H1 (cell line): ENCODE measurements around the gene TMEM243. TPM values are rescaled to one million over a fixed set of nuclear protein-coding genes. Genes with fewer than 3 reads are reported as not detected.
A peak's percentile ranks its signal among the peaks of the same experiment; 100 is the strongest.

Experiments
- CTCF ChIA-PET: fragments of 300-600 bp; sonication (Branson Sonifier 250); formaldehyde crosslinking; loops from one replicate; lab custom pipeline; 2021; ENCODE audit not compliant: partially characterized antibody; lab: Charles Lee
- POLR2A ChIA-PET: fragments of 300-600 bp; sonication (Branson Sonifier 250); formaldehyde crosslinking; loops from one replicate; lab custom pipeline; 2021; ENCODE audit warnings: inconsistent platforms; ENCODE audit not compliant: partially characterized antibody; lab: Charles Lee
- DNase-seq, 2 experiments: peaks; one replicate each; pipeline versions ENCODE4 v3.0.0 to v3.0.0-alpha.2; 2010 to 2022; ENCODE audit warnings: low spot score in 2 of 2, low read depth in 1 of 2, mixed read lengths in 1 of 2
- FAIRE-seq: peaks from 2 replicates; lab custom pipeline; 2011; peaks lifted over from hg19 to GRCh38; lab: Jason Lieb, UNC
- H2AFZ ChIP-seq: 2 replicates; pipeline ENCODE4 v1.8.1; 2012; ENCODE audit warnings: low read length, inconsistent platforms
- H2AK5ac ChIP-seq: 2 replicates; pipeline ENCODE4 v1.6.1; 2013; ENCODE audit warnings: low read depth, low read length
- H2BK120ac ChIP-seq: replicated peaks from 2 replicates; pipeline ENCODE3; 2013; ENCODE audit warnings: low read depth, low read length, inconsistent platforms
- H2BK12ac ChIP-seq: 2 replicates; pipeline ENCODE4 v1.6.1; 2013; ENCODE audit warnings: low read depth, low read length
- H2BK15ac ChIP-seq: 2 replicates; pipeline ENCODE4 v1.6.1; 2013; ENCODE audit warnings: low read length
- H2BK20ac ChIP-seq: 2 replicates; pipeline ENCODE4 v1.6.1; 2013; ENCODE audit warnings: low read length
- H2BK5ac ChIP-seq: 2 replicates; pipeline ENCODE4 v1.6.1; 2013; ENCODE audit warnings: low read depth, low read length
- H3K14ac ChIP-seq: 2 replicates; pipeline ENCODE4 v1.6.1; 2013; ENCODE audit warnings: inconsistent platforms; ENCODE audit not compliant: insufficient read length
- H3K18ac ChIP-seq: 2 replicates; pipeline ENCODE4 v1.6.1; 2013; ENCODE audit warnings: low read length; ENCODE audit errors: extremely low read depth
- H3K23ac ChIP-seq: 2 replicates; pipeline ENCODE4 v1.6.1; 2013; ENCODE audit warnings: inconsistent platforms; ENCODE audit not compliant: insufficient read length
- H3K23me2 ChIP-seq: 2 replicates; pipeline ENCODE4 v1.6.1; 2013; ENCODE audit warnings: low read depth, low read length
- H3K27ac ChIP-seq: 2 replicates; pipeline ENCODE4 v1.6.1; 2011; ENCODE audit warnings: low read depth, low read length, inconsistent platforms
- H3K27me3 ChIP-seq, 4 experiments: replicated peaks in 1 of 4; 1 replicate in 1 of 4; 2 replicates in 3 of 4; pipeline versions ENCODE4 v1.6.1 to v1.8.1; 2011 to 2013; ENCODE audit warnings: low read length in 3 of 4, mild to moderate bottlenecking in 3 of 4, inconsistent platforms in 2 of 4, mixed read lengths in 2 of 4, moderate library complexity in 1 of 4; ENCODE audit not compliant: control insufficient read depth in 3 of 4, insufficient read depth in 3 of 4; ENCODE audit errors: extremely low read depth in 1 of 4
- H3K36me3 ChIP-seq, 4 experiments: 2 replicates each; pipeline versions ENCODE4 v1.6.1 to v1.8.1; 2011 to 2013; ENCODE audit warnings: mild to moderate bottlenecking in 4 of 4, low read length in 3 of 4, moderate library complexity in 2 of 4, control low read depth in 1 of 4, inconsistent platforms in 1 of 4; ENCODE audit not compliant: insufficient read depth in 4 of 4, control insufficient read depth in 2 of 4
- H3K4ac ChIP-seq: replicated peaks from 2 replicates; pipeline ENCODE3; 2013; ENCODE audit warnings: low read length, low read depth, mixed read lengths, inconsistent platforms; ENCODE audit not compliant: insufficient read length
- H3K4me1 ChIP-seq, 4 experiments: replicated peaks in 1 of 4; 1 replicate in 1 of 4; 2 replicates in 3 of 4; pipeline versions ENCODE4 v1.6.1 to v1.8.1; 2011 to 2013; ENCODE audit warnings: low read length in 3 of 4, inconsistent platforms in 2 of 4, mixed read lengths in 1 of 4; ENCODE audit not compliant: insufficient read depth in 4 of 4, control insufficient read depth in 3 of 4
- H3K4me2 ChIP-seq, 2 experiments: 2 replicates each; pipeline versions ENCODE4 v1.6.1 to v1.8.1; 2011 to 2013; ENCODE audit warnings: low read depth in 2 of 2, low read length in 2 of 2, control low read depth in 1 of 2, inconsistent platforms in 1 of 2, mild to moderate bottlenecking in 1 of 2; ENCODE audit not compliant: insufficient read depth in 1 of 2
- H3K4me3 ChIP-seq, 4 experiments: fragments of 200-600, 300-600 bp in 1 of 4; sonication (generic), shearing (Covaris generic), sonication (Bioruptor Twin) in 1 of 4; 2 replicates each; pipeline versions ENCODE4 v1.5.1 to v1.8.1; 2011 to 2016; ENCODE audit warnings: low read length in 4 of 4, low read depth in 3 of 4, control low read depth in 2 of 4, inconsistent platforms in 2 of 4, mild to moderate bottlenecking in 2 of 4, mixed read lengths in 1 of 4, moderate library complexity in 1 of 4; ENCODE audit not compliant: insufficient read depth in 2 of 4; ENCODE audit errors: extremely low read depth in 1 of 4
- H3K56ac ChIP-seq: replicated peaks from 2 replicates; pipeline ENCODE3; 2013; ENCODE audit warnings: low read depth, mild to moderate bottlenecking, mixed read lengths, low read length, inconsistent platforms; ENCODE audit not compliant: insufficient read length
- H3K79me1 ChIP-seq: 2 replicates; pipeline ENCODE4 v1.6.1; 2013; ENCODE audit warnings: low read depth, low read length, control low read depth
- H3K79me2 ChIP-seq, 2 experiments: 2 replicates each; pipeline versions ENCODE4 v1.6.1 to v1.8.1; 2012 to 2013; ENCODE audit warnings: low read length in 2 of 2, mild to moderate bottlenecking in 2 of 2, inconsistent platforms in 1 of 2; ENCODE audit not compliant: insufficient read depth in 2 of 2, control insufficient read depth in 1 of 2
- H3K9ac ChIP-seq, 4 experiments: replicated peaks in 1 of 4; 1 replicate in 1 of 4; 2 replicates in 3 of 4; pipeline versions ENCODE4 v1.6.1 to v1.8.1; 2011 to 2013; ENCODE audit warnings: low read depth in 3 of 4, low read length in 3 of 4, control low read depth in 2 of 4, mild to moderate bottlenecking in 2 of 4, moderate library complexity in 2 of 4, inconsistent platforms in 1 of 4; ENCODE audit errors: extremely low read depth in 1 of 4
- H3K9me3 ChIP-seq, 2 experiments: 2 replicates each; pipeline versions ENCODE4 v1.6.1 to v1.8.1; 2012 to 2013; ENCODE audit warnings: mild to moderate bottlenecking in 2 of 2, moderate library complexity in 2 of 2, control low read depth in 1 of 2, inconsistent platforms in 1 of 2, low read depth in 1 of 2, low read length in 1 of 2, mixed read lengths in 1 of 2; ENCODE audit not compliant: insufficient read depth in 2 of 2
- H4K20me1 ChIP-seq, 2 experiments: replicated peaks in 1 of 2; 2 replicates each; pipeline versions ENCODE3 to v1.8.1; 2011 to 2013; ENCODE audit warnings: inconsistent platforms in 2 of 2, low read length in 2 of 2, mild to moderate bottlenecking in 1 of 2; ENCODE audit not compliant: insufficient read depth in 2 of 2, control insufficient read depth in 1 of 2
- H4K5ac ChIP-seq: 2 replicates; pipeline ENCODE4 v1.6.1; 2013; ENCODE audit warnings: low read length, low read depth, mixed read lengths, inconsistent platforms; ENCODE audit not compliant: insufficient read length
- H4K8ac ChIP-seq: 2 replicates; pipeline ENCODE4 v1.8.0; 2013; ENCODE audit warnings: mild to moderate bottlenecking, moderate library complexity, low read length, inconsistent platforms; ENCODE audit not compliant: insufficient read depth; ENCODE audit errors: extremely low read depth
- H4K91ac ChIP-seq: replicated peaks from 2 replicates; pipeline ENCODE3; 2013; ENCODE audit warnings: low read length, mixed read lengths, inconsistent platforms; ENCODE audit not compliant: insufficient read length
- BRCA1 ChIP-seq: IDR thresholded peaks from 2 replicates; pipeline ENCODE4 v1.6.1; 2012; ENCODE audit warnings: low read depth, low read length, improper control_type of control experiment
- CREB1 ChIP-seq: IDR thresholded peaks from 2 replicates; pipeline ENCODE4 v1.6.1; 2012; ENCODE audit warnings: inconsistent platforms
- EGR1 ChIP-seq: IDR thresholded peaks from 2 replicates; pipeline ENCODE4 v1.6.1; 2011; ENCODE audit warnings: low read depth, low read length, borderline replicate concordance
- EP300 ChIP-seq, 2 experiments: IDR thresholded peaks; 1 replicate in 1 of 2; 2 replicates in 1 of 2; pipeline ENCODE4 v1.6.1; 2011 to 2012; ENCODE audit warnings: low read depth in 2 of 2, low read length in 2 of 2, mild to moderate bottlenecking in 2 of 2, borderline replicate concordance in 1 of 2, inconsistent platforms in 1 of 2, moderate library complexity in 1 of 2
- GTF2F1 ChIP-seq: IDR thresholded peaks from 2 replicates; pipeline ENCODE4 v1.6.1; 2012; ENCODE audit warnings: low read depth, low read length, improper control_type of control experiment, borderline replicate concordance
- MAFK ChIP-seq: IDR thresholded peaks from 2 replicates; pipeline ENCODE4 v1.6.1; 2012; ENCODE audit warnings: low read depth, mild to moderate bottlenecking, improper control_type of control experiment, low read length
- POLR2A ChIP-seq, 2 experiments: IDR thresholded peaks; 1 replicate in 1 of 2; 2 replicates in 1 of 2; pipeline ENCODE4 v1.6.1; 2011; ENCODE audit warnings: low read depth in 2 of 2, low read length in 2 of 2, mild to moderate bottlenecking in 2 of 2; ENCODE audit errors: control extremely low read depth in 1 of 2
- POLR2AphosphoS5 ChIP-seq: IDR thresholded peaks from 2 replicates; pipeline ENCODE4 v1.6.1; 2011; ENCODE audit warnings: low read depth, low read length
- SP2 ChIP-seq: IDR thresholded peaks from 2 replicates; pipeline ENCODE4 v1.6.1; 2012; ENCODE audit warnings: mild to moderate bottlenecking, low read length, inconsistent platforms
- SUZ12 ChIP-seq: fragments of 200-600 bp; sonication (generic); IDR thresholded peaks from 2 replicates; pipeline ENCODE4 v1.6.1; 2012; ENCODE audit warnings: mild to moderate bottlenecking, inconsistent platforms, low read length, moderate library complexity, mixed read lengths
- TAF1 ChIP-seq: IDR thresholded peaks from 2 replicates; pipeline ENCODE4 v1.6.1; 2011; ENCODE audit warnings: mild to moderate bottlenecking, low read depth, low read length
- TBP ChIP-seq: IDR thresholded peaks from 2 replicates; pipeline ENCODE4 v1.6.1; 2011; ENCODE audit warnings: low read depth, low read length, improper control_type of control experiment
- TEAD4 ChIP-seq: IDR thresholded peaks from 2 replicates; pipeline ENCODE4 v1.6.1; 2012; ENCODE audit warnings: low read depth, low read length, inconsistent platforms, mixed read lengths
- WGBS, 2 experiments: shearing (Covaris generic) in 1 of 2; methylation state at CpG; one replicate each; pipeline versions ENCODE4 v1.1.6 to v1.1.7; 2013 to 2015; ENCODE audit warnings: low lambda C conversion rate in 2 of 2, mixed read lengths in 2 of 2, inconsistent platforms in 1 of 2, low coverage in 1 of 2, missing lambda C conversion rate in 1 of 2; ENCODE audit not compliant: insufficient replicate concordance in 2 of 2, insufficient coverage in 1 of 2, insufficient read length in 1 of 2; ENCODE audit errors: extremely low coverage in 1 of 2, missing lambda C conversion rate in 1 of 2; 5-methylcytosine and 5-hydroxymethylcytosine counted together
- polyA plus RNA-seq, 7 experiments: library from polyadenylated mRNA; depleted of rRNA in 3 of 7; stranded (reverse) in 5 of 7; unstranded in 2 of 7; fragments of >200 nt in 5 of 7; fragments of 200-250 nt in 2 of 7; gene quantifications; 1 replicate in 5 of 7; 2 replicates in 1 of 7; 4 replicates in 1 of 7; pipeline versions ENCODE4 v1.2.1 to v1.2.3, GENCODE V29; 2011 to 2013; ENCODE audit warnings: missing spikeins in 2 of 7, mixed read lengths in 2 of 7
- total RNA-seq: library from RNA; stranded (reverse); fragmentation: NEBNext Ultra II Directional; extraction: Animal tissue kit (Norgen Biotek cat#: 25700); gene quantifications from 2 replicates; pipeline ENCODE4 v1.2.1, GENCODE V29; 2021

TMEM243 gene
- total and polyA plus RNA-seq, 2 of the 8 experiments (the other 6 are each of a cell fraction or from before 2014, with no cell fraction given), result 23.7 to 27.6 TPM

DNA sequence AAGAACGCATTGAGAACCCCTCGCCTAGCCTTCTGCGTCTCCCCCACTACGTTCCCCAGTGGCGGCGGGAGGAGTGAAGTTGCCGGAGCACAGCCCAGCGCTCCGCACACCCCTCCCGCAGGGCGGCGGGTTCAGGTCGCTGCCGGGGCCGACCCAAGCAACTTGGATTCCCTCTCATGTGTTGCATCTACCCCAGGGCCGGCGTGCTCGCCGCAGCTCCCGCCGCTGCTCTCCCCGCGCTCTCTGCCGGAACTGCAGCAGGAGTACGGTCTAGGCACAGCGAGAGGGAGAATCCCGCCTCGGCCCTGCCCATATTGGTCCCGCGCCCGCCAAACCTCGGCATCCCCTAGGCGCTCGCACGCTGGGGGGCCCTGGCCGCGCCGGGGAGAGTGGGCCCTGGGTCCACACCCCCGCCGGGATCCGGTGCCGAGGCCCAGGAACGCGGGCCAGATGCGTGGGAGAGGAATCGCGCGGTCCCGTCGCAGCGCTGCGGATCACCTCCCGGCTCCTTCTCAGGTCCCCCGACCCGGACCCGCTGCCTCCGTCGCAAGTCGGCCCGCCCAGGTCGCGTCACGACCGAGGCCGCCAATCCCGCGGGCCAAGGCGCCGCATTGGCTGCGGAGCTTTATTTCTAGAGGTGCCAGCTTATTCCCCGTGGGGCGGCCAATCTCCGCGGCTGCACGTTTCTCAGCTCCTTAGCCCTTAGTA, 648 bp upstream of the TMEM243 start:
- Histone ChIP-seq H4K20me1 (peaks cover 0 to 1% of the 10 kb centered on the region in 2 experiments), H3K27me3 (peaks cover 0 to 18% (median 15%) of the 10 kb centered on the region in 4 experiments; a peak in 5 of 7 replicates), H4K5ac (no peak overlapping the region), H3K36me3 (peaks cover 0 to 6% (median 3%) of the 10 kb centered on the region in 4 experiments; a peak in 2 of 8 replicates), H3K14ac (no peak overlapping the region), H2BK12ac (no peak overlapping the region), H3K9ac (peak overlapping the region; percentile 65 to 96 (median 76)), H3K79me2 (peaks cover 0 to 30% of the 10 kb centered on the region in 2 experiments; a peak in 3 of 4 replicates), H3K23ac (no peak overlapping the region), H4K91ac (no peak overlapping the region), H3K27ac (peak overlapping the region; percentile 60; the same call in 1 of the 2 replicates), H3K4ac (no peak overlapping the region), H3K56ac (peak overlapping the region; percentile 52), H2BK5ac (peak overlapping the region; percentile 38), H3K18ac (peak overlapping the region; percentile 76; the same call in 1 of the 2 replicates), H3K4me1 (peaks cover 0 to 7% (median under 1%) of the 10 kb centered on the region in 4 experiments; a peak in 4 of 7 replicates), H3K4me3 (peak overlapping the region; percentile 80 to 98 (median 92)), H2BK15ac (no peak overlapping the region; the same call in 1 of the 2 replicates), H3K9me3 (no peaks in the 10 kb centered on the region), H2AK5ac (no peak overlapping the region), H3K79me1 (peaks cover 2% of the 10 kb centered on the region; the same call in 1 of the 2 replicates), H2BK20ac (no peak overlapping the region), H2BK120ac (no peak overlapping the region), H2AFZ (peak overlapping the region; percentile 88), H3K4me2 (peak overlapping the region; percentile 59 to 81), H4K8ac (peak overlapping the region; percentile 69), H3K23me2 (peaks cover 14% of the 10 kb centered on the region; the same call in 1 of the 2 replicates)
- POLR2A ChIA-PET, result interaction anchor here (0.6 to 5.5 kb wide), 11 partner anchors 9 to 160 kb away, joined by 3 to 40 read pairs (median 5); partner anchors contain the start of genes DMTF1 and ELAPOR2
- 1% methylated on average over 61 of the region's 75 CpGs; no CpG with 5 or more reads in 1 of the 2 experiments for WGBS, 2 experiments
- DNase-seq (peak; percentile 25 to 88), FAIRE-seq (no peak)
- CTCF ChIA-PET, result interaction anchor here (1.0 to 3.0 kb wide), 8 partner anchors 10 to 196 kb away, joined by 3 to 14 read pairs (median 4); no protein-coding TSS in a partner anchor
- TF ChIP-seq BRCA1, result no peak
- peak in 1 of 2 experiments; percentile 33; a peak in 1 of 3 replicates for TF ChIP-seq EP300 (IDR thresholded peaks at IDR 0.05; ENCODE audit: borderline replicate concordance in 1 of 2, low read depth in 2 of 2, low read length in 2 of 2)
- TF ChIP-seq TEAD4, result no peak
- no peak for TF ChIP-seq MAFK
- peak; percentile 89 for TF ChIP-seq TAF1
- peak; percentile 82 for TF ChIP-seq TBP
- peak; percentile 88 for TF ChIP-seq POLR2AphosphoS5
- no peak for TF ChIP-seq EGR1
- TF ChIP-seq GTF2F1, result no peak
- peak; percentile 71 to 90 for TF ChIP-seq POLR2A (IDR thresholded peaks at IDR 0.05; ENCODE audit: control extremely low read depth in 1 of 2, low read depth in 2 of 2, low read length in 2 of 2)
- TF ChIP-seq CREB1, result peak; percentile 84
- no peak for TF ChIP-seq SP2
- no peak for TF ChIP-seq SUZ12
